WTC11 (cell line): ENCODE data around the gene MYOF. TPM values are rescaled to one million over a fixed set of nuclear protein-coding genes. Genes with fewer than 3 reads are reported as not detected.

ENCODE experiments used
- ATAC-seq: fragments of 200-7000 bp; cut with Tn5 transposase; 2 replicates; pipeline ENCODE4 v1.10.0; 2021; ENCODE audit warnings: mild to moderate bottlenecking, moderate library complexity
- CTCF ChIA-PET: fragments of 300-600 bp; sonication (Branson Sonifier 250); formaldehyde crosslinking; loops from one replicate; lab custom pipeline; 2021; ENCODE audit warnings: antibody characterized with exemption; lab: Charles Lee
- POLR2A ChIA-PET: fragments of 350-600 bp; sonication (Branson Sonifier 250); formaldehyde crosslinking; loops from one replicate; lab custom pipeline; 2021; ENCODE audit warnings: antibody characterized with exemption; lab: Charles Lee
- DNase-seq: peaks from one replicate; pipeline ENCODE4 v3.0.0; 2021; ENCODE audit warnings: low spot score
- H3K27ac Mint-ChIP-seq: 2 replicates; pipeline ENCODE4 v1.8.0; 2021; ENCODE audit warnings: mixed read lengths
- H3K27me3 Mint-ChIP-seq: 2 replicates; pipeline ENCODE4 v1.8.0; 2021; ENCODE audit warnings: low read depth, mild to moderate bottlenecking, moderate library complexity, mixed read lengths
- H3K36me3 Mint-ChIP-seq: 2 replicates; pipeline ENCODE4 v1.8.0; 2021; ENCODE audit warnings: mixed read lengths
- H3K4me1 Mint-ChIP-seq: 2 replicates; pipeline ENCODE4 v1.8.0; 2022; ENCODE audit warnings: mixed read lengths
- H3K4me3 Mint-ChIP-seq: 2 replicates; pipeline ENCODE4 v1.8.0; 2021; ENCODE audit warnings: mild to moderate bottlenecking, moderate library complexity, mixed read lengths
- H3K9me3 Mint-ChIP-seq: 2 replicates; pipeline ENCODE4 v1.8.0; 2021; ENCODE audit warnings: mixed read lengths
- CBFB ChIP-seq: sonication (generic); formaldehyde crosslinking; IDR thresholded peaks from 2 replicates; pipeline ENCODE4 v1.8.1; 2022; ENCODE audit warnings: mild to moderate bottlenecking, low read depth, missing genetic modification reagents
- CREM ChIP-seq: sonication (generic); formaldehyde crosslinking; IDR thresholded peaks from 2 replicates; pipeline ENCODE4 v1.8.1; 2022; ENCODE audit warnings: mild to moderate bottlenecking, missing genetic modification reagents, moderate library complexity
- GABPB1 ChIP-seq: sonication (generic); formaldehyde crosslinking; IDR thresholded peaks from 2 replicates; pipeline ENCODE4 v1.8.1; 2023; ENCODE audit warnings: mild to moderate bottlenecking, missing genetic modification reagents
- IRF2 ChIP-seq: sonication (generic); formaldehyde crosslinking; IDR thresholded peaks from 2 replicates; pipeline ENCODE4 v1.8.0; 2022; ENCODE audit warnings: low read depth, missing genetic modification reagents, borderline replicate concordance
- NR2C2 ChIP-seq: sonication (generic); formaldehyde crosslinking; IDR thresholded peaks from 2 replicates; pipeline ENCODE4 v1.8.0; 2022; ENCODE audit warnings: mild to moderate bottlenecking, missing genetic modification reagents
- RORB ChIP-seq: fragments of 250-450 bp; sonication (Bioruptor Pico); IDR thresholded peaks from 2 replicates; pipeline ENCODE4 v1.9.0; 2021; ENCODE audit warnings: mild to moderate bottlenecking
- SMAD3 ChIP-seq: sonication (generic); formaldehyde crosslinking; IDR thresholded peaks from 2 replicates; pipeline ENCODE4 v1.8.0; 2022; ENCODE audit warnings: missing genetic modification reagents, mild to moderate bottlenecking, borderline replicate concordance
- ZNF121 ChIP-seq: sonication (generic); formaldehyde crosslinking; IDR thresholded peaks from 2 replicates; pipeline ENCODE4 v1.8.0; 2023; ENCODE audit warnings: missing genetic modification reagents
- ZNF263 ChIP-seq: sonication (generic); formaldehyde crosslinking; IDR thresholded peaks from 2 replicates; pipeline ENCODE4 v1.8.1; 2022; ENCODE audit warnings: low read depth, mild to moderate bottlenecking, moderate library complexity, missing genetic modification reagents
- ZNF671 ChIP-seq: fragments of 250-450 bp; sonication (Bioruptor Pico); IDR thresholded peaks from 2 replicates; pipeline ENCODE4 v1.8.0; 2021; ENCODE audit warnings: mild to moderate bottlenecking
- total RNA-seq: library from RNA; stranded (reverse); gene quantifications from 3 replicates; pipeline ENCODE4 v1.2.3, GENCODE V29; 2021
- TF ChIP-seq, protein P1 (sequence below): fragments of 200-600 bp; IDR thresholded peaks from 2 replicates; pipeline ENCODE4 v1.8.0; 2022; ENCODE audit warnings: antibody characterized with exemption
- TF ChIP-seq, protein P2 (sequence below): sonication (generic); formaldehyde crosslinking; IDR thresholded peaks from 2 replicates; pipeline ENCODE4 v1.8.1; 2023; ENCODE audit warnings: mild to moderate bottlenecking, moderate library complexity, missing genetic modification reagents
- TF ChIP-seq, protein P3 (sequence below): sonication (generic); formaldehyde crosslinking; IDR thresholded peaks from 2 replicates; pipeline ENCODE4 v1.8.1; 2022; ENCODE audit warnings: low read depth, mild to moderate bottlenecking, moderate library complexity, missing genetic modification reagents, borderline replicate concordance
- TF ChIP-seq, protein P4 (sequence below): sonication (generic); formaldehyde crosslinking; IDR thresholded peaks from 2 replicates; pipeline ENCODE4 v1.8.0; 2022; ENCODE audit warnings: mild to moderate bottlenecking, missing genetic modification reagents
- TF ChIP-seq, protein P5 (sequence below): sonication (generic); formaldehyde crosslinking; IDR thresholded peaks from 2 replicates; pipeline ENCODE4 v1.8.1; 2022; ENCODE audit warnings: low read depth, missing genetic modification reagents, borderline replicate concordance

The MYOF gene
- total RNA-seq, 1 experiment from 2014 or later = 1.8 TPM

DNA sequence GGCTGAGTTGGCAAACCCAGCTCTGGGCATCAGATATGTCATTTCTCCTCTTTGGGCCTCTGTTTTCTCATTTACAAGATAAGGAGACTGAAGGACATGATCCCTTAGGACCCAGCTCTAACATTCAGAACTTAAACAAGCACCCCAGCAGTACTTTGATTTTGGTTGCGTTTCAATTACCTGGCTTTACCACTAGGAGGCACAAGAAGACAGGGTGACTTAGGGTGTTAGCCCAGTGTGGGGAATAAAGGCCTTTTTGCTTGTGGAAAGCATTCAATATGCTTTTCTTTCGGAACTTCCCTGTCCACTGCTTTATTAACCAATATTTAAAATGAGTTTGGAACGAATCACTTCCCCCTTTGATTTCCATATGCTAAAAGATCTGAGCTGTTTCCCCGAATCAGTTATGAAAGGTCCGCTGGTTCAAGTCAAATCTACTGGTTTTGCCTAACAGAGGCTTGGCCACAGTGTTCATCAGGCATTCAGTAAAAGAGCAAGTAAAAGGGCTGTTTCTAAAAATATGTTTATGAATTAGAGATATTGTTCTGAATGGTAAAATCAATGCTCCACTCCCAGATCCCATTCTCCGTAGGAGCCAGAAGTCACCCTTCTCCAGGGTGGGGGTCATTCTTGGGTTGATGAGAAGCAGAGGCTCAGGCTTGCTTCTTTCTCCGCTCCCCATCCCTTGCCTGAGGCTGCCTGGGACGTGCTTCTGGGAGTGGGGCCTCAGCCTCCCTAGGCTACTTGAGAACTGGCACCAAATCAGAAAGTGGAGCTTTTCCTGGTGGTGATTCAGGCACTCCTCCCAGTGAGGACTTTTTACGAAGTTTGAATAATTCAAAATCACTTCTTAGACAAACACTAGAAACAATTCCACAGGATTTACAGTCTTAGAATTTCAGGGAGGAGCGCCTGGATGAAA, 105.5 kb downstream of the MYOF start:
- Mint-ChIP-seq H3K27ac (no peak overlapping the region), H3K4me3 (no peak overlapping the region), H3K9me3 (peaks cover 5% of the 10 kb centered on the region), H3K36me3 (no peaks in the 10 kb centered on the region), H3K27me3 (no peaks in the 10 kb centered on the region)
- ATAC-seq = peak; percentile 90
- POLR2A ChIA-PET = interaction anchor here (0.7 to 0.9 kb wide), 4 partner anchors 69 to 109 kb away, joined by 3 read pairs; partner anchors contain the start of gene MYOF
- CTCF ChIA-PET = interaction anchor here (0.5 to 6.8 kb wide), 63 partner anchors 8 to 574 kb away, joined by 3 to 311 read pairs (median 5); partner anchors contain the start of genes CEP55 and MYOF
- TF ChIP-seq, protein P1, sequence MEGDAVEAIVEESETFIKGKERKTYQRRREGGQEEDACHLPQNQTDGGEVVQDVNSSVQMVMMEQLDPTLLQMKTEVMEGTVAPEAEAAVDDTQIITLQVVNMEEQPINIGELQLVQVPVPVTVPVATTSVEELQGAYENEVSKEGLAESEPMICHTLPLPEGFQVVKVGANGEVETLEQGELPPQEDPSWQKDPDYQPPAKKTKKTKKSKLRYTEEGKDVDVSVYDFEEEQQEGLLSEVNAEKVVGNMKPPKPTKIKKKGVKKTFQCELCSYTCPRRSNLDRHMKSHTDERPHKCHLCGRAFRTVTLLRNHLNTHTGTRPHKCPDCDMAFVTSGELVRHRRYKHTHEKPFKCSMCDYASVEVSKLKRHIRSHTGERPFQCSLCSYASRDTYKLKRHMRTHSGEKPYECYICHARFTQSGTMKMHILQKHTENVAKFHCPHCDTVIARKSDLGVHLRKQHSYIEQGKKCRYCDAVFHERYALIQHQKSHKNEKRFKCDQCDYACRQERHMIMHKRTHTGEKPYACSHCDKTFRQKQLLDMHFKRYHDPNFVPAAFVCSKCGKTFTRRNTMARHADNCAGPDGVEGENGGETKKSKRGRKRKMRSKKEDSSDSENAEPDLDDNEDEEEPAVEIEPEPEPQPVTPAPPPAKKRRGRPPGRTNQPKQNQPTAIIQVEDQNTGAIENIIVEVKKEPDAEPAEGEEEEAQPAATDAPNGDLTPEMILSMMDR = peak; percentile 93
- TF ChIP-seq GABPB1 (CRISPR knock-in tag) = no peak
- no peak for TF ChIP-seq NR2C2 (CRISPR knock-in tag)
- TF ChIP-seq, protein P2, sequence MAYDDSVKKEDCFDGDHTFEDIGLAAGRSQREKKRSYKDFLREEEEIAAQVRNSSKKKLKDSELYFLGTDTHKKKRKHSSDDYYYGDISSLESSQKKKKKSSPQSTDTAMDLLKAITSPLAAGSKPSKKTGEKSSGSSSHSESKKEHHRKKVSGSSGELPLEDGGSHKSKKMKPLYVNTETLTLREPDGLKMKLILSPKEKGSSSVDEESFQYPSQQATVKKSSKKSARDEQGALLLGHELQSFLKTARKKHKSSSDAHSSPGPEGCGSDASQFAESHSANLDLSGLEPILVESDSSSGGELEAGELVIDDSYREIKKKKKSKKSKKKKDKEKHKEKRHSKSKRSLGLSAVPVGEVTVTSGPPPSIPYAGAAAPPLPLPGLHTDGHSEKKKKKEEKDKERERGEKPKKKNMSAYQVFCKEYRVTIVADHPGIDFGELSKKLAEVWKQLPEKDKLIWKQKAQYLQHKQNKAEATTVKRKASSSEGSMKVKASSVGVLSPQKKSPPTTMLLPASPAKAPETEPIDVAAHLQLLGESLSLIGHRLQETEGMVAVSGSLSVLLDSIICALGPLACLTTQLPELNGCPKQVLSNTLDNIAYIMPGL (CRISPR knock-in tag) = peak; percentile 39; the same call in 1 of the 2 replicates
- TF ChIP-seq, all 79 proteins: peak for 2
- H3K4me1 Mint-ChIP-seq = peaks cover 4% of the 10 kb centered on the region; the same call in 1 of the 2 replicates
- DNase-seq = no peak

DNA sequence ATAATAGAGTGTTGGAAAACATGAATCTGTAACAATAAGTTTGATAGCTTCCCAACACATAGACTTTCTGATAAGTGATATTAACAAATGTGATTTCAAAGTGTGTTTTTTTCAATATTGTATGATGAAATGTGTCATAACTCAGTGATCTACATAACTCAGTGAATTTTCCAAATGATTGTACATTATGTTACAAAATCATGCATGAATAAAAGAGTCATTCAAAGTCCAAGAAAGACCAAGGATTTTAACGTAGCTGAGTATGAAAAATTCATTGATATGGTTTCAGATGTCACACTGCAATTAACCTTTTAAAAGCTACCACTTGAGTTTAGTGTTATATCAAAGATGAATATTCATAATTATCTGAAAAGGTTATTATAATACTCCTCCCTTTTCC, 111.2 kb downstream of the MYOF start:
- no peaks in the 10 kb centered on the region for H3K36me3 Mint-ChIP-seq
- no peaks in the 10 kb centered on the region for H3K27me3 Mint-ChIP-seq
- peaks cover 5% of the 10 kb centered on the region for H3K9me3 Mint-ChIP-seq
- ChIA-PET POLR2A (no interaction called here), CTCF (interaction anchor here (0.9 to 1.8 kb wide), 2 partner anchors 112 to 456 kb away, joined by 3 to 10 read pairs; partner anchors contain the start of gene MYOF)
- peaks cover 13% of the 10 kb centered on the region for H3K4me1 Mint-ChIP-seq
- no peak for ATAC-seq
- TF ChIP-seq CBFB (CRISPR knock-in tag) (no peak), RORB (CRISPR knock-in tag) (no peak), ZNF121 (CRISPR knock-in tag) (no peak), SMAD3 (CRISPR knock-in tag) (no peak), ZNF263 (CRISPR knock-in tag) (no peak), CREM (CRISPR knock-in tag) (no peak), IRF2 (CRISPR knock-in tag) (no peak), ZNF671 (CRISPR knock-in tag) (no peak)
- TF ChIP-seq, protein P3, sequence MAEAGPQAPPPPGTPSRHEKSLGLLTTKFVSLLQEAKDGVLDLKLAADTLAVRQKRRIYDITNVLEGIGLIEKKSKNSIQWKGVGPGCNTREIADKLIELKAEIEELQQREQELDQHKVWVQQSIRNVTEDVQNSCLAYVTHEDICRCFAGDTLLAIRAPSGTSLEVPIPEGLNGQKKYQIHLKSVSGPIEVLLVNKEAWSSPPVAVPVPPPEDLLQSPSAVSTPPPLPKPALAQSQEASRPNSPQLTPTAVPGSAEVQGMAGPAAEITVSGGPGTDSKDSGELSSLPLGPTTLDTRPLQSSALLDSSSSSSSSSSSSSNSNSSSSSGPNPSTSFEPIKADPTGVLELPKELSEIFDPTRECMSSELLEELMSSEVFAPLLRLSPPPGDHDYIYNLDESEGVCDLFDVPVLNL (CRISPR knock-in tag) = no peak
- TF ChIP-seq, protein P4, sequence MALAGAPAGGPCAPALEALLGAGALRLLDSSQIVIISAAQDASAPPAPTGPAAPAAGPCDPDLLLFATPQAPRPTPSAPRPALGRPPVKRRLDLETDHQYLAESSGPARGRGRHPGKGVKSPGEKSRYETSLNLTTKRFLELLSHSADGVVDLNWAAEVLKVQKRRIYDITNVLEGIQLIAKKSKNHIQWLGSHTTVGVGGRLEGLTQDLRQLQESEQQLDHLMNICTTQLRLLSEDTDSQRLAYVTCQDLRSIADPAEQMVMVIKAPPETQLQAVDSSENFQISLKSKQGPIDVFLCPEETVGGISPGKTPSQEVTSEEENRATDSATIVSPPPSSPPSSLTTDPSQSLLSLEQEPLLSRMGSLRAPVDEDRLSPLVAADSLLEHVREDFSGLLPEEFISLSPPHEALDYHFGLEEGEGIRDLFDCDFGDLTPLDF (CRISPR knock-in tag) = no peak
- TF ChIP-seq, protein P5, sequence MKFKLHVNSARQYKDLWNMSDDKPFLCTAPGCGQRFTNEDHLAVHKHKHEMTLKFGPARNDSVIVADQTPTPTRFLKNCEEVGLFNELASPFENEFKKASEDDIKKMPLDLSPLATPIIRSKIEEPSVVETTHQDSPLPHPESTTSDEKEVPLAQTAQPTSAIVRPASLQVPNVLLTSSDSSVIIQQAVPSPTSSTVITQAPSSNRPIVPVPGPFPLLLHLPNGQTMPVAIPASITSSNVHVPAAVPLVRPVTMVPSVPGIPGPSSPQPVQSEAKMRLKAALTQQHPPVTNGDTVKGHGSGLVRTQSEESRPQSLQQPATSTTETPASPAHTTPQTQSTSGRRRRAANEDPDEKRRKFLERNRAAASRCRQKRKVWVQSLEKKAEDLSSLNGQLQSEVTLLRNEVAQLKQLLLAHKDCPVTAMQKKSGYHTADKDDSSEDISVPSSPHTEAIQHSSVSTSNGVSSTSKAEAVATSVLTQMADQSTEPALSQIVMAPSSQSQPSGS (CRISPR knock-in tag) = no peak
- DNase-seq = no peak
- no peak overlapping the region for H3K27ac Mint-ChIP-seq
- H3K4me3 Mint-ChIP-seq = no peak overlapping the region
